Hematopoietic multipotent progenitor cell treated with erythropoietin and hydrocortisone succinate and interleukin-3 and kit ligand, for 6 days (in vitro differentiated cells): Measurements from ENCODE around the gene ASTN2.

Source experiments
- DNase-seq: peaks from one replicate; pipeline ENCODE4 v3.0.0-alpha.2; 2015

The ASTN2 gene

GRCh38 chr9:116643691-116644090 is 771.2 kb downstream of the ASTN2 start:
- no peak for DNase-seq

GRCh38 chr9:116641292-116642059 is 773.4 kb downstream of the ASTN2 start:
- no peak for DNase-seq

- DNase-seq: no peak
Measured at GRCh38 chr9:116639251-116639741, 775.6 kb downstream of the ASTN2 start.

GRCh38 chr9:116635908-116636307 is 778.9 kb downstream of the ASTN2 start:
- DNase-seq: no peak

- DNase-seq: no peak
Measured at GRCh38 chr9:116632990-116633838, 781.6 kb downstream of the ASTN2 start.

GRCh38 chr9:116629634-116630033 is 785.2 kb downstream of the ASTN2 start:
- no peak for DNase-seq

GRCh38 chr9:116628716-116629115 is 786.1 kb downstream of the ASTN2 start:
- no peak for DNase-seq

GRCh38 chr9:116627433-116627832 is 787.4 kb downstream of the ASTN2 start:
- no peak for DNase-seq

- DNase-seq: no peak
Measured at GRCh38 chr9:116626762-116627161, 788.1 kb downstream of the ASTN2 start.

- no peak for DNase-seq
Measured at GRCh38 chr9:116623715-116624114, 791.1 kb downstream of the ASTN2 start.

- no peak for DNase-seq
Measured at GRCh38 chr9:116617389-116617788, 797.5 kb downstream of the ASTN2 start.

GRCh38 chr9:116616304-116616914 is 798.4 kb downstream of the ASTN2 start:
- no peak for DNase-seq

GRCh38 chr9:116608064-116608463 is 806.8 kb downstream of the ASTN2 start:
- no peak for DNase-seq

GRCh38 chr9:116605904-116606341 is 808.9 kb downstream of the ASTN2 start:
- DNase-seq: no peak

- DNase-seq: no peak
Measured at GRCh38 chr9:116605060-116605459, 809.8 kb downstream of the ASTN2 start.

GRCh38 chr9:116604251-116604650 is 810.6 kb downstream of the ASTN2 start:
- DNase-seq: no peak

GRCh38 chr9:116599342-116599884 is 815.4 kb downstream of the ASTN2 start:
- DNase-seq: peak; percentile 4

GRCh38 chr9:116596646-116597045 is 818.2 kb downstream of the ASTN2 start:
- no peak for DNase-seq

- DNase-seq: no peak
Measured at GRCh38 chr9:116594547-116594946, 820.3 kb downstream of the ASTN2 start.

- DNase-seq: no peak
Measured at GRCh38 chr9:116592970-116593369, 821.9 kb downstream of the ASTN2 start.

- peak; percentile 85 for DNase-seq
Measured at GRCh38 chr9:116589392-116590354, 825.2 kb downstream of the ASTN2 start.

- no peak for DNase-seq
Measured at GRCh38 chr9:116587919-116588318, 826.9 kb downstream of the ASTN2 start.
